Lung (tissue), 12 donors: ENCODE measurements around the gene CEP152. TPM values are rescaled to one million over a fixed set of nuclear protein-coding genes. Genes with fewer than 3 reads are reported as not detected.

Source experiments
- ATAC-seq: fragments of 200-7000 bp; cut with Tn5 transposase; one replicate; pipeline ENCODE4 v1.9.1; 2020; ENCODE audit warnings: moderate number of reproducible peaks; ENCODE audit not compliant: insufficient read depth, low FRiP score
- DNase-seq, 3 donors: peaks; one replicate each; pipeline ENCODE4 v3.0.0-alpha.2; 2013 to 2017
- H3K27ac ChIP-seq, 2 donors: one replicate each; pipeline ENCODE4 v1.5.1; 2013; ENCODE audit warnings: mild to moderate bottlenecking in 2 of 2, moderate library complexity in 2 of 2, control low read depth in 1 of 2, inconsistent platforms in 1 of 2, low read depth in 1 of 2, low read length in 1 of 2
- H3K27me3 ChIP-seq, 3 donors: one replicate each; pipeline ENCODE4 v1.5.1; 2013; ENCODE audit warnings: low read length in 2 of 3; ENCODE audit not compliant: control insufficient read depth in 3 of 3, insufficient read depth in 3 of 3
- H3K36me3 ChIP-seq, 4 donors: one replicate each; pipeline ENCODE4 v1.5.1; 2013; ENCODE audit warnings: low read length in 4 of 4, mild to moderate bottlenecking in 1 of 4, moderate library complexity in 1 of 4; ENCODE audit not compliant: control insufficient read depth in 4 of 4, insufficient read depth in 4 of 4
- H3K4me1 ChIP-seq, 5 donors: one replicate each; pipeline ENCODE4 v1.5.1; 2013; ENCODE audit warnings: low read length in 5 of 5, mild to moderate bottlenecking in 2 of 5, moderate library complexity in 1 of 5; ENCODE audit not compliant: control insufficient read depth in 5 of 5, insufficient read depth in 5 of 5
- H3K4me3 ChIP-seq: one replicate; pipeline ENCODE4 v1.5.1; 2013; ENCODE audit warnings: mild to moderate bottlenecking, control low read depth, moderate library complexity
- H3K9ac ChIP-seq, 2 donors: one replicate each; pipeline ENCODE4 v1.5.1; 2013; ENCODE audit warnings: low read length in 2 of 2, control low read depth in 1 of 2; ENCODE audit not compliant: insufficient read depth in 1 of 2
- H3K9me3 ChIP-seq, 4 donors: one replicate each; pipeline ENCODE4 v1.5.1; 2013; ENCODE audit warnings: low read length in 3 of 4, mild to moderate bottlenecking in 1 of 4, moderate library complexity in 1 of 4; ENCODE audit not compliant: control insufficient read depth in 4 of 4, insufficient read depth in 3 of 4
- CTCF ChIP-seq: IDR thresholded peaks from 2 replicates; pipeline ENCODE4 v1.5.1; 2012; ENCODE audit warnings: mild to moderate bottlenecking; ENCODE audit errors: control extremely low read depth, extremely low read depth
- WGBS, 2 donors: extraction: QIAGEN DNeasy Blood & Tissue Kit; methylation state at CpG; one replicate each; pipeline ENCODE4 v1.1.7; 2013; 5-methylcytosine and 5-hydroxymethylcytosine counted together
- polyA plus RNA-seq, 2 donors: library from polyadenylated mRNA; stranded (reverse); fragments of 200-250 nt; gene quantifications; one replicate each; pipeline ENCODE4 v1.2.1, GENCODE V29; 2013
- total RNA-seq, 2 donors: library from RNA; depleted of rRNA in 1 of 2; stranded (reverse); fragments of >200 nt in 1 of 2; gene quantifications; one replicate each; pipeline ENCODE4 v1.2.1, GENCODE V29; 2014 to 2021
- donor health status: control.
- donor health status: control.
- donor health status: Bipolar disorder and iron deficiency.
- donor health status: healthy.
- donor health status: DM: yes; HTN: yes; CAD: no.

CEP152 gene
- total and polyA plus RNA-seq, 4 donors, result 0.86 to 15.4 (median 3.0) TPM

GRCh38 chr15:48757661-48758060, 53.2 kb downstream of the CEP152 start:
- Histone ChIP-seq H3K4me3 (no peak overlapping the region), H3K27ac (no peak overlapping the region), H3K9me3 (no peaks in the 10 kb centered on the region), H3K36me3 (peaks cover 0 to 4% (median 1%) of the 10 kb centered on the region in 4 donors), H3K27me3 (no peaks in the 10 kb centered on the region), H3K4me1 (no peaks in the 10 kb centered on the region), H3K9ac (no peak overlapping the region)
- ATAC-seq (no peak), DNase-seq (no peak)
- no peak for TF ChIP-seq CTCF
- 93 to 98% methylated on average over 1 of the region's 1 CpG for WGBS, 2 donors

GRCh38 chr15:48754011-48754410, 56.9 kb downstream of the CEP152 start:
- H3K9ac ChIP-seq, result no peak overlapping the region
- DNase-seq (no peak), ATAC-seq (no peak)
- no peaks in the 10 kb centered on the region for H3K9me3 ChIP-seq
- H3K27me3 ChIP-seq, result no peaks in the 10 kb centered on the region
- H3K4me1 ChIP-seq, result no peaks in the 10 kb centered on the region
- peaks cover 0 to 2% (median 0%) of the 10 kb centered on the region in 4 donors for H3K36me3 ChIP-seq
- no peak overlapping the region for H3K27ac ChIP-seq
- no peak overlapping the region for H3K4me3 ChIP-seq
- TF ChIP-seq CTCF, result no peak
- WGBS, 2 donors, result 96 to 97% methylated on average over 3 of the region's 3 CpGs

- H3K27ac ChIP-seq, result no peak overlapping the region
- no peaks in the 10 kb centered on the region for H3K4me1 ChIP-seq
- H3K9ac ChIP-seq, result no peak overlapping the region
- no peaks in the 10 kb centered on the region for H3K9me3 ChIP-seq
- TF ChIP-seq CTCF, result no peak
- H3K36me3 ChIP-seq, result peaks cover 0 to 6% (median 2%) of the 10 kb centered on the region in 4 donors
- no peak overlapping the region for H3K4me3 ChIP-seq
- no peak for DNase-seq
- no peak for ATAC-seq
- H3K27me3 ChIP-seq, result no peaks in the 10 kb centered on the region
- 83 to 85% methylated on average over 3 of the region's 3 CpGs for WGBS, 2 donors
Measured at GRCh38 chr15:48751595-48751994, 59.3 kb downstream of the CEP152 start.

GRCh38 chr15:48748535-48748934, 62.3 kb downstream of the CEP152 start:
- H3K27me3 ChIP-seq, result no peaks in the 10 kb centered on the region
- no peaks in the 10 kb centered on the region for H3K4me1 ChIP-seq
- H3K4me3 ChIP-seq, result no peak overlapping the region
- no peak for TF ChIP-seq CTCF
- H3K27ac ChIP-seq, result no peak overlapping the region
- H3K9ac ChIP-seq, result no peak overlapping the region
- no peak for ATAC-seq
- 77 to 86% methylated on average over 1 of the region's 1 CpG for WGBS, 2 donors
- no peaks in the 10 kb centered on the region for H3K9me3 ChIP-seq
- peaks cover 0 to 6% (median 3%) of the 10 kb centered on the region in 4 donors for H3K36me3 ChIP-seq
- DNase-seq, result no peak
